H7 (cell line): ENCODE data around the gene NFATC4. TPM values are rescaled to one million over a fixed set of nuclear protein-coding genes. Genes with fewer than 3 reads are reported as not detected.

Experiments
- DNase-seq: peaks from one replicate; pipeline ENCODE4 v3.0.0; 2012
- H3K27me3 ChIP-seq: 2 replicates; pipeline ENCODE4 v1.6.0; 2011; ENCODE audit warnings: mild to moderate bottlenecking, low read length; ENCODE audit not compliant: control insufficient read depth, insufficient read depth
- H3K36me3 ChIP-seq: replicated peaks from 2 replicates; pipeline ENCODE4 v1.5.1; 2011; ENCODE audit warnings: low read length; ENCODE audit not compliant: control insufficient read depth, insufficient read depth
- H3K4me3 ChIP-seq: 2 replicates; pipeline ENCODE4 v1.5.1; 2011; ENCODE audit warnings: low read depth, mild to moderate bottlenecking, control low read depth, low read length, moderate library complexity; ENCODE audit not compliant: insufficient read depth
- total RNA-seq: library from RNA; depleted of rRNA; stranded (reverse); fragments of >200 nt; shearing (Covaris generic); gene quantifications from 2 replicates; pipeline ENCODE4 v1.2.3, GENCODE V29; 2014; rRNA removed

The NFATC4 gene
- total RNA-seq, 1 experiment from 2014 or later: 12.2 TPM

DNA sequence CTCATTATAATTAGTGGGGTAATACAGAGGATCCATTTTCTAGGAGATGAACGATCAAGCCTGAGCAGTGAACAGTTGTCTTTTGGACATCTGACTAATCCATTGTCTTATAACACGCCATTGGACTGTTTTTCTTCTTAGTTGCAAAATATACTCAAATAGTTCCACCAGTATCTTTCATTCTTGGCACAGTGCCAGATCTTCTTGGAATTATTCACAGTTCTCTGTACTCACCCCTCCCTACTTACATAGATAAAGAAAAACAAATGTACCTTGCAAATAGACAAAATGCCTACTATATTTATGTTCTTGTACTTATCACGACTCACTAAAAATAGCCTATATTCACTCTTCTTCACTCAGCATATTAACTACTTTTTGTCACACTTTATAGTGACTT, 57.7 kb downstream of the NFATC4 start:
- DNase-seq: no peak
- no peaks in the 10 kb centered on the region for H3K36me3 ChIP-seq
- H3K27me3 ChIP-seq: peaks cover 14% of the 10 kb centered on the region
- no peak overlapping the region for H3K4me3 ChIP-seq

DNA sequence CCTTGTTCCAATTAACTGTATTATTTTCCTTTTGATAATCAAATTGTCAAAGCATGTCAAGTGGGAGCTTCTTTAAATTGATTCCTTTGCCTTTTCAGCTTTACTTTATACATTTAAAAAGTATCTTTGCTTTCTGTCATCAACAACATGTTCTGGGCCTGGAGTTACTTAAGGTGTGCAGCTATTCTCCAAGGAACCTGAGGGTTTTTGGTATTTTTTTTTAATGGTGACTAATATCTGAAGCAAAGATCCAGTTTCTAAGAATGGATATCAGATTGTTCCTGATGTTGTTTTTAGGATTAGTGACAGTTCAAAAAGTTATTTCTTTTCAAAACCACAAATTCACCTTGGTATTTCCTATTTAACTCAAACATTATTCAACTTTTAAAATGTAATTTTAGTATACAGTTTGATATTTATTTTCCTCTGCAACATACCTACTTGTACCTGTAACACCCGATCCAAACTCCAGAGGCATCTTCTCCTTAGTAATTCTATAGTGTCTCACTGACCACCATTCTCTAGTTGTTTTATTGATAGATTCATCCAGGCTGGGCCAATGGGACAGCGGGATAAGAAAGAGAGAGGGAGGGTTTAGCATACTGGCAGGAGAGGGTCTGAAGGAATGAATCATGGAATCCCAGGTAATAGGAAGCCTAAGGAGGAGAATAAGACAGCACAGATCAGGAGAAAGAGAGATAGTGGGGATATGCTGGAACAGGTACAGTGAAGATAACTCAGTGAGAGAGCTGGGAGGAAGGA, 58.3 kb downstream of the NFATC4 start:
- DNase-seq: no peak
- Histone ChIP-seq H3K4me3 (no peak overlapping the region), H3K27me3 (peaks cover 14% of the 10 kb centered on the region), H3K36me3 (no peaks in the 10 kb centered on the region)

DNA sequence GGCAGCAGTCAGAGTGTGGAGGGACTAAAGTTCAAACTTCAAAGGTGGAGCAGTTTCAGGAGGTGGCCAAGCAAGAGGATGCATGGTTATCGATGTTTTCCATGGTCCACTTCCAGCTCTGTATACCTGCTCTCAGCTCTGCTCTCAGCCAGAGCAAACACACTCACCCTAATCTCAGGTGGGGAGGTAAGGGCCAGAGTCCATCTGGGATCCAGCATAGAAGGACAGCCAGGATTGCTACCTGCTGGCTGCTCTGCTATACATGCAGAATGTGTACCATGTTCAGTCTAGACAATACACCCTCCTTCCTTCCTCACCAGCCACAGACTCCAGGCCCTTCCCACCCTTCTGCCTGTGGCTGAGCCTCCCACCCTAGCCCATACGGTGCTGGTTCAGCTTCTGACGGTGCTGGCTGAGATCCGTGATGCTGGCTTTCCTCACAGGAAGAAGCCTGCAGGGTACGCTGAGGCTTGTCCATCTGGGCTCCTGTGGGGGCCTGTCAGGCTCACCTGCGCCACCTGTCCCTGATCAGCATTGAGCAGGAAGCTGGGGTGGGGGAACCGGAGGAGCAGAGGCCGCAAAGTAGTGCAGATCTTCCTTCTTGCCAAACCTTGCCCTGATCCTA, 59.0 kb downstream of the NFATC4 start:
- Histone ChIP-seq H3K4me3 (no peak overlapping the region), H3K36me3 (no peaks in the 10 kb centered on the region; the same call in 1 of the 2 replicates), H3K27me3 (peaks cover 14% of the 10 kb centered on the region)
- peak; percentile 86 for DNase-seq

DNA sequence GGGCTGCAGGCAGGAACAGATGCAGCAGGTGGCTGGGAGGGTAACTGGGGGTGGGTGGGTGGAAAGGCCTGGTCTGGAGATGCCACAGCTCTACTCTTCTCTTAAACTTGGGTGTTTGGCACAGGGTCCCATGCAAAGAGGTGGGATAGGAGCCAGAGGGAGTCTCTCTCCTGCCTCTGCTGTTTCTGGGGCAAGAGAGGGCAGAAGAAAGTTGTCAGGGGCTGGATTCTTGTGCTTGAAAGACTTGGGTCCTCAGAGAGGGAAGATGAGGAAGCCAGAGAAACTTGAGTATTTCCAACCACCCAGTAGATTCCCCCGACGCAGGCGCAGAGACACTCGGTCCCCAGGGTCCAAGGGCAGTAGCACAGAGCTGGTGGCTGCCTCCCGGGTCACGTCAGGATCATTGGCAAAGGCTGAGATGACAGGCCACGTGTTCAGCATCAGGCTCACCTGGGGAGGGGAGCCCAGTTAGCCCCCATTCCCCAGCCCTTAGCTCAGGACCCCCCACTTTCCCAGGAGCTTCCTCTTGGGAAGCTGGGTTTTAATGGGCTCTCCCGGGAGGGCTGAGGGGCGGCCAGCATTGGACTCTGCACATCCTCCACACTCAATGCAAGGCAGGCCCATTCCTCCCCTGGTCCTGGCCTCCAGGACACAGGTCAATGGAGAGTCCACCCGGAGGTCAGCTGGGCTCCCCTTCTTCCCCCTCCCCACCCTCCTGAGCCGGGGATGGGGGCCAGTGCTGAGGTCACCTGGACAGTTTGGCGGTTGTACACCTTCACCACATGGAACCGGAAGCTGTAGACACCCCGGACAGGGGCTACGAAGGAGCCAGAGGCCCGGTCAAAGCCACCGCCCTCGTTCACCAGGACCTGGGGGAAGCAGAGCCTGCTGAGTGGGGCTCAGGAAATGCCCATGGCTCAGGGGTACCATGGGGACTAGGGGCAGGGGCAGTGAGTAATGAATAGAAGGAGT, 59.8 kb downstream of the NFATC4 start:
- H3K27me3 ChIP-seq: peaks cover 13% of the 10 kb centered on the region
- DNase-seq: peak; percentile 39
- H3K36me3 ChIP-seq: no peaks in the 10 kb centered on the region; the same call in none of the 2 replicates
- H3K4me3 ChIP-seq: no peak overlapping the region

DNA sequence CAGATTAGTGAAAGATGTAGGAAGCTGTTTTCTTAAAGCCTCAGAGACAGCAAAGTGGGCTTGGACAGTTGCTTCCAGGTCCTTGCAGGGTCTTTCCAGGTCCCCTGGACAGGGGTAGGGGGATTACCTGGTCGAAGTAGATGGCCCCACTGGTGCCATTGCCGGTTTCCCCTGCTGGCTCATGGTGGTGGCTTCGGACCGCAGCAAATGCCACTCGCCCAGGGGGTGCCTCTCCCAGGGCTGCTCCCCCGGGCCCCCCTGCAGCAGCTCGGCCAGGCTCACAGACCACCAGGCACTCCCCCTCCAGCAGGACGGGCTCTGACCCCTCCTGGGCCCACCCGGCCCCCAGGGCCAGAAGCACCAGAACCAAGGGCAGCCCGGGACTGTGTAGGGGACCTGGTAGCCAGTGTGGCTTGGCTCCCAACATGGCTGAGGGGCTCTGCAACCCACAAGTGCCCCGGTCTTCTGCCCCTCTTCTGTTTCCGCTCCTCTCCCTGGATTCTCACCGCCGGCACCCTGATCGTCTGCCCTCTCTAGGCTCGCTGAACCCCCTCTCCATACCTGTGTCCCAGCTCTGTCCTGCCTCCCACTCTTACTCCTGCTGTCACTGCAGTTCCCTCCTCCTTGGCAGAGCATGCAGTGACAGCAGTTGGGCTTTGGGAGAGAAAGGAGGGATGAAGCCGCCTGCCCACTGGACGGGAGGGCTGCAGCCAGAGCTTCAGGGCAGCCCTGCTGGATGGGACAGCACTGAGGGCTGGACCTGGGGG, 60.8 kb downstream of the NFATC4 start:
- DNase-seq: peak; percentile 68
- Histone ChIP-seq H3K36me3 (peaks cover 1% of the 10 kb centered on the region), H3K27me3 (peaks cover 13% of the 10 kb centered on the region), H3K4me3 (no peak overlapping the region; the same call in 1 of the 2 replicates)

Other genes with a start within 250 kb of the NFATC4 start
- gene FITM1, start 237.5 kb upstream of the NFATC4 start, total RNA-seq: not detected in 2 replicates
- 46.9 and 49.3 TPM in 2 replicates for gene PSME1, start 232.0 kb upstream of the NFATC4 start, total RNA-seq
- gene EMC9, start 226.6 kb upstream of the NFATC4 start, total RNA-seq: 25.7 and 35.9 TPM in 2 replicates
- gene PSME2, start 221.6 kb upstream of the NFATC4 start, total RNA-seq: 129 and 134 TPM in 2 replicates
- 67.7 and 75.0 TPM in 2 replicates for gene RNF31, start 220.7 kb upstream of the NFATC4 start, total RNA-seq
- gene IRF9, start 206.9 kb upstream of the NFATC4 start, total RNA-seq: 8.1 and 11.2 TPM in 2 replicates
- gene REC8, start 196.1 kb upstream of the NFATC4 start, total RNA-seq: 5.6 and 5.9 TPM in 2 replicates
- gene IPO4, start 179.4 kb upstream of the NFATC4 start, total RNA-seq: 139 and 149 TPM in 2 replicates
- 27.4 and 35.2 TPM in 2 replicates for gene TM9SF1, start 172.7 kb upstream of the NFATC4 start, total RNA-seq
- gene TSSK4, start 162.5 kb upstream of the NFATC4 start, total RNA-seq: not detected in 2 replicates
- 17.6 and 20.8 TPM in 2 replicates for gene CHMP4A, start 154.7 kb upstream of the NFATC4 start, total RNA-seq
- 18.6 and 23.6 TPM in 2 replicates for gene MDP1, start 152.1 kb upstream of the NFATC4 start, total RNA-seq
- 195 and 203 TPM in 2 replicates for gene NEDD8, start 135.8 kb upstream of the NFATC4 start, total RNA-seq
- gene GMPR2, start 135.3 kb upstream of the NFATC4 start, total RNA-seq: 81.6 and 104 TPM in 2 replicates
- 46.9 and 52.2 TPM in 2 replicates for gene TINF2, start 125.6 kb upstream of the NFATC4 start, total RNA-seq
- gene TGM1, start 105.0 kb upstream of the NFATC4 start, total RNA-seq: 0.21 and 3.1 TPM in 2 replicates
- 22.8 and 25.9 TPM in 2 replicates for gene RABGGTA, start 96.6 kb upstream of the NFATC4 start, total RNA-seq
- 13.5 and 18.8 TPM in 2 replicates for gene DHRS1, start 68.4 kb upstream of the NFATC4 start, total RNA-seq
- 27.2 and 32.4 TPM in 2 replicates for gene NOP9, start 68.3 kb upstream of the NFATC4 start, total RNA-seq
- gene CIDEB, start 60.2 kb upstream of the NFATC4 start, total RNA-seq: 0.48 TPM in 1 of 2 replicates, not detected in the other
- gene LTB4R2, start 58.0 kb upstream of the NFATC4 start, total RNA-seq: 4.8 and 7.8 TPM in 2 replicates
- gene LTB4R, start 56.7 kb upstream of the NFATC4 start, total RNA-seq: 4.2 and 5.0 TPM in 2 replicates
- gene ADCY4, start 33.1 kb upstream of the NFATC4 start, total RNA-seq: 0.17 TPM in 1 of 2 replicates, not detected in the other
- gene RIPK3, start 28.2 kb upstream of the NFATC4 start, total RNA-seq: not detected in 2 replicates
- 3.6 and 6.1 TPM in 2 replicates for gene NYNRIN, start 30.8 kb downstream of the NFATC4 start, total RNA-seq
- 0.24 and 1.5 TPM in 2 replicates for gene CBLN3, start 61.5 kb downstream of the NFATC4 start, total RNA-seq
- gene KHNYN, start 61.8 kb downstream of the NFATC4 start, total RNA-seq: 24.8 and 27.4 TPM in 2 replicates
- 23.5 and 26.7 TPM in 2 replicates for gene SDR39U1, start 74.6 kb downstream of the NFATC4 start, total RNA-seq
- gene CMA1, start 140.1 kb downstream of the NFATC4 start, total RNA-seq: not detected in 2 replicates
- gene CTSG, start 208.1 kb downstream of the NFATC4 start, total RNA-seq: 0.10 TPM in 1 of 2 replicates, not detected in the other
- not detected in 2 replicates for gene GZMH, start 241.5 kb downstream of the NFATC4 start, total RNA-seq